GM10266 (cell line): ENCODE measurements around the gene GXYLT2.

ENCODE experiments used
- DNase-seq: peaks from one replicate; pipeline ENCODE4 v3.0.0; 2012; ENCODE audit errors: extremely low spot score
- TF ChIP-seq, protein P1 (sequence below): IDR thresholded peaks from 2 replicates; pipeline ENCODE4 v1.5.1; 2012; ENCODE audit warnings: mild to moderate bottlenecking, low read depth; ENCODE audit not compliant: control insufficient read depth, insufficient read depth; ENCODE audit errors: missing control alignments

Gene GXYLT2

DNA sequence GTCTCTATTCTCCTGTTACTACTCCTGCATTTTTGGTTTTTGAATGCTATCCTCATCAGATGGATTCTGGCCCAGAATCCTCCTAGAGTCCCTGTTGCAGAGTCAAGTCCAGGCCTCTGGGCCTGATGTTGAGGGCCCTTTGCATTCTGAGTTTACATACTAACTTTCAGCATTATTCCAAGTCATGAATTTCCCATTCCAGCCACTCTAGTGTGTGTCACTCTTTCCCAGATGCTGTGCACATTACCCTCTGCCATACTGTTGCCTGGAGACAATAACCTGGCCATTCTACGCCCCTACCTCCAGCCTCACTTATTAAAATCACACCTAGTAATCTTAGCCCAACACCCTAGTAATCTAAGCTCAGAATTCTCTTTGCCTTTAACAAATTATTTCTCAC is 53.4 kb downstream of the GXYLT2 start:
- TF ChIP-seq, protein P1, sequence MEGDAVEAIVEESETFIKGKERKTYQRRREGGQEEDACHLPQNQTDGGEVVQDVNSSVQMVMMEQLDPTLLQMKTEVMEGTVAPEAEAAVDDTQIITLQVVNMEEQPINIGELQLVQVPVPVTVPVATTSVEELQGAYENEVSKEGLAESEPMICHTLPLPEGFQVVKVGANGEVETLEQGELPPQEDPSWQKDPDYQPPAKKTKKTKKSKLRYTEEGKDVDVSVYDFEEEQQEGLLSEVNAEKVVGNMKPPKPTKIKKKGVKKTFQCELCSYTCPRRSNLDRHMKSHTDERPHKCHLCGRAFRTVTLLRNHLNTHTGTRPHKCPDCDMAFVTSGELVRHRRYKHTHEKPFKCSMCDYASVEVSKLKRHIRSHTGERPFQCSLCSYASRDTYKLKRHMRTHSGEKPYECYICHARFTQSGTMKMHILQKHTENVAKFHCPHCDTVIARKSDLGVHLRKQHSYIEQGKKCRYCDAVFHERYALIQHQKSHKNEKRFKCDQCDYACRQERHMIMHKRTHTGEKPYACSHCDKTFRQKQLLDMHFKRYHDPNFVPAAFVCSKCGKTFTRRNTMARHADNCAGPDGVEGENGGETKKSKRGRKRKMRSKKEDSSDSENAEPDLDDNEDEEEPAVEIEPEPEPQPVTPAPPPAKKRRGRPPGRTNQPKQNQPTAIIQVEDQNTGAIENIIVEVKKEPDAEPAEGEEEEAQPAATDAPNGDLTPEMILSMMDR: no peak
- DNase-seq: no peak

DNA sequence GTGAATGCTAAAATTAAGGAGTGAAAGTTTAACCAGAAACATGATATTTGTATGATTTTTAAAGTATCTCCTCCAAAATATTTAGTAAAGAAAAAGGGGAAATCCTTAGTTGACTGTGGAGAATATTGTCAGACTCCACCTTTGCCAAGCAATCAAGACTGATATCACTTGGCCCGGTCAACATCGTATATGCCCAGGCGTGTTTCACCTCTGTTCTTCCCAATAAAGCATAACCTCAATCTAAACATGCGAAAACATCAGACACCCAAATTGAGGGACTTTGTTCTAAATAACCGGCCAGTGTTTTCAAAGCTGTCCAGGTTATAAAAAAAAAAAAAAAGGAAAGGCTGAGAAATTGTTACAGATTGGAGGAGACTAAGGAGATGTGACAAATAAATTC is 54.6 kb downstream of the GXYLT2 start:
- TF ChIP-seq, protein P1: no peak
- no peak for DNase-seq

DNA sequence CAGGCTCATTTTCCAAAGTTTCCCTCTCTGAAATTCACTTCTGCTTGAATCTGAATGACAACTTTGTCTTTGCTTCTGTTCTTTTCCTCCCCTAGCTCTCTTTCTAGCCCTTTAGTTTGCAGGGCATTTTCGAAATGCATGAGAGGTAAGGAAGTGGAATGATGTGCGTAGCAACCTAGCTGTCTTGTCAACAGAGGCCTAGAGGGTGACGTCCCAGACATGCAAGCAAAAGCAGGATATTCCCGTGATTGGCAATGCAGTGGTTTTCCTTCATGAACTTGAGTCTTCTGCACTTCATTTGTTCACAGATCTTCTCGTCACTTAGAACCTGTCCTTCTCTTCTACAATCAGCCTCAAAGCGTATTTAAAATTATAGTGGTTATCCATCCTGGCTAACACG is 56.9 kb downstream of the GXYLT2 start:
- TF ChIP-seq, protein P1: no peak
- no peak for DNase-seq

DNA sequence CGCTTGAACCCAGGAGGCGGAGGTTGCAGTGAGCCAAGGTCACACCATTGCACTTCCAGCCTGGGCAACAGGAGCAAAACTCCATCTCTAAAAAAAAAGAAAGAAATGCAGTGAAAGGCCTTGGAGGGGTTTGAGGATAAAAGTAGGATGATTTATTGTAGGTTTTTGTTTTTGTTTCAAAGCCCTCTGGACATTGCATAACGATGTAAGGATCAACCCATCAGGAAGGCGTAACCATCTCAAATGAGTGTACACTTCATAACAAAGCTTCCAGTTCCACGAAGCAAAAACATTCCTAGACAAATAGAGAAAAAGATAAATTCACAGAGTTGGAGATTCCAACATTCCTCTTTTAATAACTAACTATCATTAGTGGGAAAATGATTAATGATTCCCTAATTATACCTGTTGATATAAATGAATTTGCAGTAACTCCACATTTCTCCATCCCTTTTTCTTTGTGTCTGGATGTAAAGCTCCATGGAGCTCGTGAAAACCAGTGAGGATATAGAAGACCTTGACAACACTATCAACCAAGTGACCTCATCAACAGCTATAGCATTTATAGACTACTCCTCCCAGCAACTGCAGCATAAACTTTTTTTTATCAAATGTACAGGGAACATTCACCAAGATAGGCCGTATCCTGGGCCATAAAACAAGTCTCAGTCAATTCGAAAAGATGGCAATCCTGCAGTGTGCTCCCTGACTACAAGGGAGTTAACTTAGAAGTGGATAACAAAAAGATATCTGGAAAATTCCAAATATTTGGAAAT is 60.1 kb downstream of the GXYLT2 start:
- DNase-seq: no peak
- TF ChIP-seq, protein P1: no peak

DNA sequence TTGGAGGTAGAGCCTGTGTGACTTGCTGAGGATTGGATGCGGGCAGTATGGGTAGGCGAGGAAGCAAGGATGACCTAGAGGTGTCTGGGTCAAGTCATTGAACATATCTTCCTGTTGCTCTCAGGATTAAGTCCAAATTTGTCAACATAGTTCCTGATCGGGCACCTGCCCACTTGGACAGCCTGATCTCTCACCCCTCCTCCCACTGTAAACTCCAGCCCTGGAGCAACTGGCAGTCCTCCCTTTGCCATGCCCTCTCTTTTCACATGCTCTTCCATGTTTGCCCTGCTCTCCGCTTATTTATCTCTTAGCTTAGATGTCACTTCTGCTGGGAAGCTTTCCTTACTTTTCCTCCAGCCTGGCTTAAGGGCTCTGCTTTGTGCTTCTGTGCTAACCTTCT is 61.2 kb downstream of the GXYLT2 start:
- no peak for DNase-seq
- TF ChIP-seq, protein P1: no peak

DNA sequence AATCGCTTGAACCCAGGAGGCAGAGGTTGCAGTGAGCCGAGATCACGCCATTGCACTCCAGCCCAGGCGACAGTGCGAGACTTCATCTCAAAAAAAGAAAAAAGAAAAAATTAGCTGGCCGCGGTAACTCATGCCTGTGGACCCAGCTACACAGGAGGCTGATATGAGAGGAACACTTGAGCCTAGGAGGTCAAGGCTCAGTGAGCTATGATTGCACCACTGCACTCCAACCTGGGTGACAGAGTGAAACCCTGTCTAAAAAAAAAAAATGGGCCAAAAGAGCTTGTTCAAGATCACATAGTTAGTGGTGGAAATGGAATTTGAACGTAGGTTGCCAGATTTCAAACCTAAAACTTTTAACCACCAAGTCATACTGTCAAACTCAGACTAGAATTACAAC is 62.5 kb downstream of the GXYLT2 start:
- DNase-seq: no peak
- TF ChIP-seq, protein P1: no peak

DNA sequence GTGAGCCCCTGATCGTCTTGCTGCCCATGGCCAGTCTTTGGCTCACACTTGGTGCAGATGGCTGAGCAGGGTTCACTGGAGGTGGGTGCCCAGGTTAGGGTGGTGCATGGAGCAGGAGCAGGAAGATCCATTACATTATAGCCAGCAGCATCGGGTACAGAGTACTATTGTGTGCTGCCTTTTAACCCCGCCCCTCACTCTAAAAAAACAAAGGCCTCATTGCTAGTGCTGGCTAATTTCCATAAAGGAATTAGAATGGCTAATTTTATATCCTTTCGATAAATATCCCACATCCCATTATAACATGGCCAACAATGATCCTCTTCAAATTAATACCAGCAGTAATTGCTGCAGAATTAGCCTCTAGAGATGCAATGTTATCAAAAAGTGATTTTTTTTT is 63.0 kb downstream of the GXYLT2 start:
- no peak for DNase-seq
- TF ChIP-seq, protein P1: no peak
